Esophagus muscularis mucosa (tissue), 4 donors: ENCODE results near the gene PLSCR3. TPM values are rescaled to one million over a fixed set of nuclear protein-coding genes. Genes with fewer than 3 reads are reported as not detected.

Experiments
- DNase-seq: peaks from one replicate; pipeline ENCODE4 v3.0.0-alpha.2; 2017; ENCODE audit errors: extremely low spot score
- H3K27ac ChIP-seq, 4 donors: fragments of 200-600 bp; sonication (generic); replicated peaks in 1 of 4; 1 replicate in 3 of 4; 2 replicates in 1 of 4; pipeline ENCODE4 v1.5.1; 2016 to 2019; ENCODE audit warnings: mild to moderate bottlenecking in 1 of 4
- H3K27me3 ChIP-seq, 4 donors: fragments of 200-600 bp; sonication (generic); one replicate each; pipeline versions ENCODE4 v1.5.1 to v1.6.0; 2016 to 2019
- H3K36me3 ChIP-seq, 4 donors: fragments of 200-600 bp; sonication (generic); one replicate each; pipeline ENCODE4 v1.5.1; 2016 to 2019
- H3K4me1 ChIP-seq, 4 donors: fragments of 200-600 bp; sonication (generic); one replicate each; pipeline ENCODE4 v1.5.1; 2016 to 2019
- H3K4me3 ChIP-seq, 4 donors: fragments of 200-600 bp; sonication (generic); 1 replicate in 2 of 4; 2 replicates in 2 of 4; pipeline ENCODE4 v1.5.1; 2016 to 2019; ENCODE audit warnings: mild to moderate bottlenecking in 4 of 4, moderate library complexity in 1 of 4
- H3K9me3 ChIP-seq, 4 donors: fragments of 200-600 bp; sonication (generic); 1 replicate in 3 of 4; 2 replicates in 1 of 4; pipeline ENCODE4 v1.5.1; 2016 to 2019
- CTCF ChIP-seq, 3 experiments: fragments of 200-600 bp in 2 of 3; fragments of 450-650 bp in 1 of 3; sonication (generic) in 2 of 3; IDR thresholded peaks; one replicate each; pipeline ENCODE4 v1.5.1; 2017 to 2019; ENCODE audit warnings: antibody characterized with exemption in 3 of 3, mild to moderate bottlenecking in 2 of 3, moderate library complexity in 1 of 3
- EP300 ChIP-seq: sonication (generic); formaldehyde crosslinking; IDR thresholded peaks from one replicate; pipeline ENCODE4 v1.6.1; 2017; ENCODE audit warnings: antibody characterized with exemption
- POLR2A ChIP-seq: fragments of 450-650 bp; IDR thresholded peaks from one replicate; pipeline ENCODE4 v1.6.1; 2017; ENCODE audit warnings: antibody characterized with exemption, moderate library complexity, mild to moderate bottlenecking, low read depth
- POLR2AphosphoS5 ChIP-seq, 2 donors: sonication (generic); formaldehyde crosslinking; IDR thresholded peaks; one replicate each; pipeline ENCODE4 v1.6.1; 2017; ENCODE audit warnings: antibody characterized with exemption in 2 of 2
- WGBS: methylation state at CpG from one replicate; pipeline ENCODE4 v1.1.5; 2018; 5-methylcytosine and 5-hydroxymethylcytosine counted together
- intact Hi-C: fragments of 100-400 bp; cut with DNase I; formaldehyde crosslinking; loops from one replicate; pipeline ENCODE4 v1.15.1; 2023
- total RNA-seq, 4 donors: library from RNA; depleted of rRNA; stranded (reverse); fragments of >200 nt; gene quantifications; one replicate each; pipeline versions ENCODE4 v1.1.0 to v1.2.1, GENCODE V29; 2016

The PLSCR3 gene
- total RNA-seq, 4 donors from 2014 or later, result 17.7 to 39.9 (median 24.3) TPM

- TF ChIP-seq CTCF (IDR thresholded peaks at IDR 0.05) (no peak), POLR2AphosphoS5 (IDR thresholded peaks at IDR 0.05) (no peak), EP300 (no peak), POLR2A (no peak)
- no peaks in the 10 kb centered on the region for H3K36me3 ChIP-seq
- intact Hi-C loops, result loop anchor here (2.0 kb wide), 1 partner anchor 205 kb away; the partner anchor contains the start of gene SENP3
- no peaks in the 10 kb centered on the region for H3K9me3 ChIP-seq
- no peaks in the 10 kb centered on the region for H3K27me3 ChIP-seq
- peaks cover 15 to 52% (median 49%) of the 10 kb centered on the region in 4 donors for H3K4me1 ChIP-seq
- H3K27ac ChIP-seq, result peak overlapping the region in 3 of 4 donors; percentile 33 to 75 (median 45)
- WGBS, result 78% methylated on average over 8 of the region's 8 CpGs
- no peak for DNase-seq
- H3K4me3 ChIP-seq, result peak overlapping the region in 1 of 4 donors; percentile 23
These were observed 38.8 kb downstream of the PLSCR3 start for GRCh38 chr17:7355573-7355972.

GRCh38 chr17:7355053-7355452 lies 39.3 kb downstream of the PLSCR3 start, which contains the start of gene TMEM95:
Gene TMEM95 (plus strand): TSS chr17:7355156. CDS start chr17:7355205, 49 bp downstream.
- peak within 1 kb of the TSS; percentile 1 to 98 (median 60) for H3K27ac ChIP-seq
- TF ChIP-seq POLR2A, result no peak
- TF ChIP-seq POLR2AphosphoS5 (IDR thresholded peaks at IDR 0.05), result peak in 1 of 2 donors; percentile 52

GRCh38 chr17:7354262-7354843 lies 40.0 kb downstream of the PLSCR3 start:
- Histone ChIP-seq H3K36me3 (no peaks in the 10 kb centered on the region), H3K4me1 (peaks cover 20 to 64% (median 61%) of the 10 kb centered on the region in 4 donors), H3K27ac (peak overlapping the region in 2 of 4 donors; percentile 75 to 98), H3K4me3 (no peak overlapping the region), H3K27me3 (no peaks in the 10 kb centered on the region), H3K9me3 (no peaks in the 10 kb centered on the region)
- TF ChIP-seq CTCF (IDR thresholded peaks at IDR 0.05) (no peak), EP300 (no peak), POLR2A (no peak), POLR2AphosphoS5 (IDR thresholded peaks at IDR 0.05) (no peak)
- 69% methylated on average over 8 of the region's 9 CpGs for WGBS
- no peak for DNase-seq
- intact Hi-C loops, result loop anchor here (2.0 to 5.0 kb wide), 2 partner anchors 48 to 206 kb away; partner anchors contain the start of genes SENP3 and TMEM256

More at GRCh38 chr17:7355053-7355452, 39.3 kb downstream of the PLSCR3 start, which contains the start of gene TMEM95:
- no peaks in the 10 kb centered on the region for H3K36me3 ChIP-seq
- peak within 1 kb of the TSS in 2 of 4 donors; percentile 13 to 23 for H3K4me3 ChIP-seq
- no peak for DNase-seq
- H3K9me3 ChIP-seq, result no peaks in the 10 kb centered on the region
- intact Hi-C loops, result loop anchor here (2.0 kb wide), 1 partner anchor 206 kb away; the partner anchor contains the start of gene SENP3
- WGBS, result no CpG with 5 or more reads among the region's 10 CpGs
- peaks cover 15 to 57% (median 54%) of the 10 kb centered on the region in 4 donors for H3K4me1 ChIP-seq
- no peaks in the 10 kb centered on the region for H3K27me3 ChIP-seq

- Histone ChIP-seq H3K9me3 (no peaks in the 10 kb centered on the region), H3K4me3 (peak overlapping the region; percentile 86 to 98 (median 90)), H3K36me3 (no peaks in the 10 kb centered on the region), H3K27ac (peak overlapping the region; percentile 98 to 100 (median 99)), H3K27me3 (no peaks in the 10 kb centered on the region), H3K4me1 (peaks cover 24 to 76% (median 70%) of the 10 kb centered on the region in 4 donors)
- 86% methylated on average over 25 of the region's 37 CpGs for WGBS
- TF ChIP-seq CTCF (IDR thresholded peaks at IDR 0.05), result no peak
- TF ChIP-seq POLR2A, result no peak
- TF ChIP-seq EP300, result no peak
- TF ChIP-seq POLR2AphosphoS5 (IDR thresholded peaks at IDR 0.05), result no peak
- no peak for DNase-seq
- intact Hi-C loops, result loop anchor here (5.0 kb wide), 1 partner anchor 49 kb away; the partner anchor contains the start of gene TMEM256
These were observed 41.3 kb downstream of the PLSCR3 start for GRCh38 chr17:7352910-7353635.

GRCh38 chr17:7352503-7352889 lies 41.8 kb downstream of the PLSCR3 start:
- peaks cover 24 to 77% (median 71%) of the 10 kb centered on the region in 4 donors for H3K4me1 ChIP-seq
- H3K4me3 ChIP-seq, result peak overlapping the region; percentile 86 to 98 (median 90)
- no peak for DNase-seq
- H3K27ac ChIP-seq, result peak overlapping the region; percentile 98 to 100 (median 99)
- TF ChIP-seq CTCF (IDR thresholded peaks at IDR 0.05) (no peak), POLR2AphosphoS5 (IDR thresholded peaks at IDR 0.05) (no peak), EP300 (no peak), POLR2A (no peak)
- 18% methylated on average over 10 of the region's 10 CpGs for WGBS
- H3K36me3 ChIP-seq, result no peaks in the 10 kb centered on the region
- H3K27me3 ChIP-seq, result no peaks in the 10 kb centered on the region
- intact Hi-C loops, result loop anchor here (5.0 kb wide), 1 partner anchor 50 kb away; the partner anchor contains the start of gene TMEM256
- no peaks in the 10 kb centered on the region for H3K9me3 ChIP-seq
